Measurements from ENCODE around the gene PFN3.
A peak's percentile ranks its signal among the peaks of the same experiment; 100 is the strongest.

The PFN3 gene

DNA sequence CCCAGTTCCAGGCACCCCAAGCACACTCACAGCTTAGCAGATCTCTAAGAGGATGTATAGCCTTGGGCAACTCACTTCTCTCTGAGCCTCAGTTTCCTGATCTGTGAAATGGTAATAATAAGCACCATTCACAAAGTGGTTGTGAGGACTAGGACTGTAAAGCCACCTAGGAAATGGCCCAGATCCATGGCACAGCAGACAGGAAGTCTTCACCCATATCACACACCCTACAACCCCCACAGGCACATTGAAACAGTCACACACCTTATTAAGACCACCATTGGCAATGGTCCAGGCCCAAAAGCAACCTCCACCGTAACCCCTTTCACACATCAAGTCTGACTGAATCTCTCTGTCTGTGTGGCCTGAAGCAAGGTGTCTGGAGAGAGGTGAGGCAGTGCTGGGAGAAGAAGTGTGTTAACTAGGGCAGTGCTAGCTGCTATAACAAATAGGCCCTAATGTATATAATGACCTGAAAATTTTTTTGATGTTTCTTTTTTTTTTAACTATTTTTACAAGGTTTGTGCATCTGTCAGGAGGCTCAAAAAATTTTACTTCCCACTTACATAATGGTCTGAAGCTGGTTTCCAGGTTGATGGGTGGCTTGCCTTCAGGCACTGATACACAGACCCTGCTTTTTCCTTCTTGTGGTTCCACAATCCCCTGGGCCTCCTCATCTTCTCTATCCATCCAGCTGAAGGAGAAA, 45.1 kb downstream of the PFN3 start:
- Histone ChIP-seq H3K4me3 (no peak overlapping the region), H3K27ac (no peak overlapping the region)
- DNase-seq (ENCODE audit: low spot score), result no peak
- TF ChIP-seq, protein P1, sequence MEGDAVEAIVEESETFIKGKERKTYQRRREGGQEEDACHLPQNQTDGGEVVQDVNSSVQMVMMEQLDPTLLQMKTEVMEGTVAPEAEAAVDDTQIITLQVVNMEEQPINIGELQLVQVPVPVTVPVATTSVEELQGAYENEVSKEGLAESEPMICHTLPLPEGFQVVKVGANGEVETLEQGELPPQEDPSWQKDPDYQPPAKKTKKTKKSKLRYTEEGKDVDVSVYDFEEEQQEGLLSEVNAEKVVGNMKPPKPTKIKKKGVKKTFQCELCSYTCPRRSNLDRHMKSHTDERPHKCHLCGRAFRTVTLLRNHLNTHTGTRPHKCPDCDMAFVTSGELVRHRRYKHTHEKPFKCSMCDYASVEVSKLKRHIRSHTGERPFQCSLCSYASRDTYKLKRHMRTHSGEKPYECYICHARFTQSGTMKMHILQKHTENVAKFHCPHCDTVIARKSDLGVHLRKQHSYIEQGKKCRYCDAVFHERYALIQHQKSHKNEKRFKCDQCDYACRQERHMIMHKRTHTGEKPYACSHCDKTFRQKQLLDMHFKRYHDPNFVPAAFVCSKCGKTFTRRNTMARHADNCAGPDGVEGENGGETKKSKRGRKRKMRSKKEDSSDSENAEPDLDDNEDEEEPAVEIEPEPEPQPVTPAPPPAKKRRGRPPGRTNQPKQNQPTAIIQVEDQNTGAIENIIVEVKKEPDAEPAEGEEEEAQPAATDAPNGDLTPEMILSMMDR (IDR thresholded peaks at IDR 0.05), result no peak

DNA sequence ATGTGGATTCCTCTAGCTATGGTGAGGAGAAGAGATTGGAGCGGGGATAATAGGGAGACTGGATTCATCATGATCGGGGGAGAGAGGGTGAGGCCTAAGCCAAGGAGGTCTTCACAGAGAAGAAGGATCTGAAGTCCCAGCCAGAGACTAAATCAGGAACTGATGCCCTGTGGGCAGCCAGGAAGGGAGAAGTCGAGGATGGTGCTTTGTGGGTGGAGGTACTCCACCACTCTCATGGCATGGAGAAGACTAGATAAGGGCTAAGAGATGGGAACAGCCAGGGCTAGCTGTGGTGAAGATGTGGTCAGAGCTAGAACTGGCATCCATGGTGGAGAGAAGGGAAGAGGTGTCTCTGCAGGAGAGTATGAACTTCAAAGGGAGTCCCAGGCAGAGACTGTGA, 45.8 kb downstream of the PFN3 start:
- H3K27ac ChIP-seq, result no peak overlapping the region
- DNase-seq (ENCODE audit: low spot score), result no peak
- TF ChIP-seq, protein P1 (IDR thresholded peaks at IDR 0.05), result no peak

DNA sequence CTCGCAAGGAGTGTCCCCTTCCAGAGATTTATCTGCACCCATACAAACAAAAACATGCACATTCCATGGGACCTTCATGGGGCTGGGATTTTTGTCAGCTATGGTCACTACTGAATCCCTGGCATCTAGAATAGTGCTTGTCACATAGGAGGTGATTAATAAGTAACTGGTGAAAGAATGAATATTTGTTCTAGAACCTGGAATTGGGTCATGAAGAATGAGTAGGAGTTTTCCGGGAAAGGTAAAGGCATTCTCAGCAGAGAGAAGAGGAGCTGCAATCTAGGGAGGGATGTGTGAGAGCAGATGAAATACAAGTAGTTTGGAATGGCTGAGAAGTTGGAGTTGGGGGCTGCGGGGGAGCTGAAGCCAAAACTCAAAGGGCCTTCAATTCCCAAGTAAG, 46.2 kb downstream of the PFN3 start:
- Histone ChIP-seq H3K27ac (no peak overlapping the region), H3K4me3 (no peak overlapping the region)
- TF ChIP-seq, protein P1 (IDR thresholded peaks at IDR 0.05), result no peak
- no peak for DNase-seq (ENCODE audit: low spot score)

More for the DNA sequence above, 45.8 kb downstream of the PFN3 start:
- H3K4me3 ChIP-seq, result no peak overlapping the region

DNA sequence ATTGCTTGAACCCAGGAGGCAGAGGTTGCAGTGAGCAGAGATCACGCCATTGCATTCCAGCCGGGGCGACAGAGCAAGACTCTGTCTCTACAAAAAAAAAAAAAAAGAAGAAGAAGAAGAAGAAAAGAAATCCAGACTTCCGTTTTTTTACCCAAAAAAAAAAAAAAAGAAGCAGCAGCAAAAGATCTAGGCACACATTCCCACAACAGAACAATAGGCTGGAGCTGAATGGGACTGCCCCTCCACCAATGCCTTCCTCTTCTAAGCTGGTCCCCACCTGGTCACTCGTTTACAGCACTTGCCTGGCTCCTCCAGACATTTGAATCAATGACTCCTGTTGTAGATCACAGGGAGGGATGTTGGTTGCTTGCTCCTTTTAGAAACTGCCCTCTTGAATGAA, 47.4 kb downstream of the PFN3 start:
- Histone ChIP-seq H3K27ac (no peak overlapping the region), H3K4me3 (no peak overlapping the region)
- TF ChIP-seq, protein P1 (IDR thresholded peaks at IDR 0.05), result no peak
- no peak for DNase-seq (ENCODE audit: low spot score)

DNA sequence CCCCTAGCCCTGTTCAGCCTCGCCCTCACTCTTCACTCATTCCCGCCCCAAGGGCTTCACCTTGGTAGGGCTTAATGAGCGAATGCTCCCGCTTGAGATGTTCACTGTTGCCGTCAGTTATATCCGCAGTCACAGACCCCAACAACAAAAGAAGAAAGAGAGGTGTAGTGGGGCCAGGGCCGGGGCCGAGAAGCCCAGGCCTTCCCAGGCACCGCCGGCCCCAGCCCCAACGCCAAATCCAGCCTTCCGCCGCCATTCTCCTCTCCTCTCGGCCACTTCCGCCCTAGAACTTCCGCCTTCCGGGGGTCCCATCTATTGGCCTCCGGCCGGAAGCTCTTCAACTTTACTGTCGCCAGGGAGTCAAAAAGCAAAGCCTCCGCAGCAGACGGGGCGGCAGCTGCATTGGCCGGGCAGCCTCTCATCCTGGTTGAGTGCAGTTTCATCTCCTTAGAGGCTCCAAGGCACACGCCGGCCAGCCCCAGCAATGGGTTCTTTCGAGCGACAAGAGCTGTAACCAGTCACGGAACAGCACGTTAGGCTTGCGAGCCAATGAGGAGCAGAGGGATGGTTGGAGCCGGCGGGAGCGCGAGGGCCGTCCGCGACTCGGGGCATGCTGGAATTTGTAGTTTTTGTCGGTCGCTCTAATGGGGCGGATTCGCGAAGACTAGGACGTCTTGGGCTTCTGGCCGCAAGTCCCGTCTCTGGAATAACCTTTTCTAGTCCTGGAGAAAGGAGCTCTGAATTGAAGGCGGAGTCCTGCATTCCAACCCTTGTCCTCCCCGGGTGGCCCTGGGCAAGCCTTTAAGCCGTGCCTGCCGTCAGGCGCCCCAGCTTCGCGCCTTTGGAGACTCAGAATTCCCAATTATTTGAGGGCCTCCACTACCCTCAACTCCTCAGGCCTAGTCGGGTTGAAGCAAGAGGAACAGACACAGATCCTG, 48.8 kb downstream of the PFN3 start, which contains the start of gene LMAN2:
Gene LMAN2 (minus strand): TSS at position 277 of the 938 bp plus-strand sequence. CDS start 21 bp downstream, at position 256.
- TF ChIP-seq, protein P1 (IDR thresholded peaks at IDR 0.05), result no peak
- peak; percentile 94 for DNase-seq (ENCODE audit: low spot score)
- Histone ChIP-seq H3K4me3 (peak within 1 kb of the TSS; percentile 84), H3K27ac (peak within 1 kb of the TSS; percentile 57 to 88)

DNA sequence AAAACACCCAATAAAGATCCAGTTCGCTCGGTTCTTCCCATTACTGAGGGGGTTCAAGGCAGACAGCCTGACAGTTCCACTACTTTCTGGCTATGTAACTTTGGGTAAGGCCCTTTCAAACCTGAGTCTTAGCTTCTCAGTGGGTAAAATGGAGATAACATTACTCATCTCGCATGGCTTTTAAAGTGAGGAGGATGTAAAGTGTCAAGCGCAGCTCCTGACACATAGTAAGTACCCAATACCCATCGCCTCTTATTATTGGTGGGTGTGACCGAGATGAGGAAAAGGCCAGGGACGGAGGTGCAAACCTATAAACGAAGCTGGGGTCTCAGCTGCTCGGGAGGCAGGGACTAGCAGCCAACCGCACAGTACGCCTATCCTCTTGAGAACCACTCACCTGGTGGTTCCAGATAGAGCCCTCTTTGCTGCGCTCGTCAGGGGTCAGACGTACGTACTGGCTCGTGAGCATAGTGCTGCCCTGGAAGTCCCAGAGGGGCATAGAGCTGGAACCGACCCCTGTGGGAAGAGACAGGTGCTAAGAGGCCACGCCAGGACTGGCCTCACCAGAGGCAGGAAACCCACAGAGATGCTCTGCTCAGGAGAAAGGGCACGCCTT, 49.6 kb downstream of the PFN3 start:
- DNase-seq (ENCODE audit: low spot score), result no peak
- TF ChIP-seq, protein P1 (IDR thresholded peaks at IDR 0.05), result no peak
- Histone ChIP-seq H3K4me3 (peak overlapping the region; percentile 84), H3K27ac (peak overlapping the region; percentile 57 to 88)

Data from coronary artery (tissue), 2 donors.